HEK293 (cell line): ENCODE results near the gene DLG2.

Experiments used
- CTCF ChIA-PET: fragments of 350-600 bp; formaldehyde crosslinking; extraction: SDS; loops from one replicate; lab custom pipeline; 2021; ENCODE audit warnings: antibody characterized with exemption; lab: Yijun Ruan, JAX
- POLR2A ChIA-PET: fragments of 300-600 bp; formaldehyde crosslinking; extraction: SDS; loops from one replicate; lab custom pipeline; 2020; ENCODE audit warnings: antibody characterized with exemption, inconsistent platforms; lab: Yijun Ruan, JAX
- H3K27ac ChIP-seq: fragments of 200-500 bp; sonication (Bioruptor generic); 2 replicates; pipeline ENCODE4 v1.5.1; 2014; ENCODE audit warnings: low read depth, low read length, control low read depth, inconsistent platforms; ENCODE audit errors: extremely low read depth
- H3K36me3 ChIP-seq, 2 experiments: fragments of 200-500 bp in 1 of 2; sonication (Bioruptor generic) in 1 of 2; 1 replicate in 1 of 2; 2 replicates in 1 of 2; pipeline ENCODE4 v1.5.1; 2014 to 2017; ENCODE audit warnings: inconsistent platforms in 2 of 2, low read length in 2 of 2; ENCODE audit not compliant: control insufficient read depth in 2 of 2, insufficient read depth in 1 of 2
- H3K4me1 ChIP-seq: fragments of 200-500 bp; sonication (Bioruptor generic); 2 replicates; pipeline ENCODE4 v1.5.1; 2014; ENCODE audit warnings: mild to moderate bottlenecking, low read length, inconsistent platforms; ENCODE audit not compliant: control insufficient read depth, insufficient read depth
- H3K4me3 ChIP-seq: 2 replicates; pipeline ENCODE4 v1.5.1; 2011; ENCODE audit warnings: low read depth, mild to moderate bottlenecking, control low read depth, low read length, moderate library complexity
- H3K9me3 ChIP-seq: fragments of 200-500 bp; sonication (Bioruptor generic); 2 replicates; pipeline ENCODE4 v1.5.1; 2014; ENCODE audit warnings: low read depth, low read length, inconsistent platforms; ENCODE audit not compliant: control insufficient read depth, insufficient read depth
- FEZF1 ChIP-seq: fragments of 450-650 bp; formaldehyde crosslinking; IDR thresholded peaks from 2 replicates; pipeline ENCODE4 v1.5.1; 2016; ENCODE audit warnings: missing biosample characterization, missing genetic modification characterization
- GLIS1 ChIP-seq: fragments of 450-650 bp; formaldehyde crosslinking; IDR thresholded peaks from 2 replicates; pipeline ENCODE4 v1.5.1; 2016; ENCODE audit warnings: missing biosample characterization, missing genetic modification characterization
- HOXD13 ChIP-seq: sonication (generic); formaldehyde crosslinking; IDR thresholded peaks from 2 replicates; pipeline ENCODE4 v1.8.0; 2022; ENCODE audit warnings: missing genetic modification reagents, borderline replicate concordance
- KLF1 ChIP-seq: fragments of 450-650 bp; formaldehyde crosslinking; IDR thresholded peaks from 2 replicates; pipeline ENCODE4 v1.5.1; 2016; ENCODE audit warnings: missing biosample characterization, missing genetic modification characterization
- KLF10 ChIP-seq: fragments of 450-650 bp; IDR thresholded peaks from 2 replicates; pipeline ENCODE4 v1.5.1; 2018; ENCODE audit warnings: missing biosample characterization, mild to moderate bottlenecking, missing genetic modification characterization
- OVOL3 ChIP-seq: fragments of 450-650 bp; formaldehyde crosslinking; IDR thresholded peaks from 2 replicates; pipeline ENCODE4 v1.5.1; 2016; ENCODE audit warnings: missing biosample characterization, missing genetic modification characterization
- RBAK ChIP-seq: fragments of 450-650 bp; formaldehyde crosslinking; IDR thresholded peaks from 2 replicates; pipeline ENCODE4 v1.5.1; 2016; ENCODE audit warnings: missing biosample characterization, missing genetic modification characterization
- SCRT1 ChIP-seq: fragments of 450-650 bp; formaldehyde crosslinking; IDR thresholded peaks from 2 replicates; pipeline ENCODE4 v1.5.1; 2016; ENCODE audit warnings: missing biosample characterization, missing genetic modification characterization, borderline replicate concordance
- SP7 ChIP-seq: fragments of 450-650 bp; formaldehyde crosslinking; IDR thresholded peaks from 2 replicates; pipeline ENCODE4 v1.5.1; 2016; ENCODE audit warnings: missing biosample characterization, missing genetic modification characterization
- WT1 ChIP-seq: fragments of 450-650 bp; formaldehyde crosslinking; IDR thresholded peaks from 2 replicates; pipeline ENCODE4 v1.5.1; 2016; ENCODE audit warnings: missing biosample characterization, missing genetic modification characterization
- ZNF121 ChIP-seq: fragments of 450-650 bp; formaldehyde crosslinking; IDR thresholded peaks from 2 replicates; pipeline ENCODE4 v1.5.1; 2016; ENCODE audit warnings: missing biosample characterization, missing genetic modification characterization
- ZNF184 ChIP-seq: fragments of 450-650 bp; IDR thresholded peaks from 2 replicates; pipeline ENCODE4 v1.5.1; 2018; ENCODE audit warnings: missing biosample characterization, mild to moderate bottlenecking, missing genetic modification characterization
- ZNF211 ChIP-seq: fragments of 450-650 bp; formaldehyde crosslinking; IDR thresholded peaks from 2 replicates; pipeline ENCODE4 v1.5.1; 2016; ENCODE audit warnings: low read depth, missing biosample characterization, missing genetic modification characterization
- ZNF214 ChIP-seq: fragments of 450-650 bp; formaldehyde crosslinking; IDR thresholded peaks from 2 replicates; pipeline ENCODE4 v1.5.1; 2017; ENCODE audit warnings: missing biosample characterization, mild to moderate bottlenecking, missing genetic modification characterization, borderline replicate concordance
- ZNF221 ChIP-seq: fragments of 450-650 bp; formaldehyde crosslinking; IDR thresholded peaks from 2 replicates; pipeline ENCODE4 v1.5.1; 2017; ENCODE audit warnings: missing biosample characterization, missing genetic modification characterization, borderline replicate concordance
- ZNF223 ChIP-seq: fragments of 450-650 bp; formaldehyde crosslinking; IDR thresholded peaks from 2 replicates; pipeline ENCODE4 v1.5.1; 2016; ENCODE audit warnings: missing biosample characterization, missing genetic modification characterization
- ZNF292 ChIP-seq: fragments of 450-650 bp; formaldehyde crosslinking; IDR thresholded peaks from 2 replicates; pipeline ENCODE4 v1.5.1; 2016; ENCODE audit warnings: low read depth, missing biosample characterization, missing genetic modification characterization, borderline replicate concordance
- ZNF394 ChIP-seq: fragments of 450-650 bp; formaldehyde crosslinking; IDR thresholded peaks from 2 replicates; pipeline ENCODE4 v1.5.1; 2016; ENCODE audit warnings: missing biosample characterization, missing genetic modification characterization, mild to moderate bottlenecking, moderate library complexity, borderline replicate concordance
- ZNF426 ChIP-seq: fragments of 450-650 bp; formaldehyde crosslinking; IDR thresholded peaks from 2 replicates; pipeline ENCODE4 v1.5.1; 2017; ENCODE audit warnings: missing biosample characterization, missing genetic modification characterization, mild to moderate bottlenecking, inconsistent platforms, moderate library complexity
- ZNF501 ChIP-seq: fragments of 450-650 bp; formaldehyde crosslinking; IDR thresholded peaks from 2 replicates; pipeline ENCODE4 v1.5.1; 2016; ENCODE audit warnings: missing biosample characterization, missing genetic modification characterization
- ZNF544 ChIP-seq: fragments of 450-650 bp; formaldehyde crosslinking; IDR thresholded peaks from 2 replicates; pipeline ENCODE4 v1.5.0; 2017; ENCODE audit warnings: missing biosample characterization, missing genetic modification characterization
- ZNF701 ChIP-seq: fragments of 450-650 bp; formaldehyde crosslinking; IDR thresholded peaks from 2 replicates; pipeline ENCODE4 v1.5.1; 2016; ENCODE audit warnings: missing biosample characterization, missing genetic modification characterization
- ZNF785 ChIP-seq: fragments of 450-650 bp; formaldehyde crosslinking; IDR thresholded peaks from 2 replicates; pipeline ENCODE4 v1.5.1; 2016; ENCODE audit warnings: missing biosample characterization, missing genetic modification characterization
- ZNF830 ChIP-seq: fragments of 450-650 bp; IDR thresholded peaks from 2 replicates; pipeline ENCODE4 v1.5.0; 2018; ENCODE audit warnings: missing biosample characterization, missing genetic modification characterization, low read depth, mild to moderate bottlenecking, moderate library complexity
- TF ChIP-seq, protein P1 (sequence below): IDR thresholded peaks from 2 replicates; pipeline ENCODE4 v1.6.1; 2011; ENCODE audit warnings: mild to moderate bottlenecking, low read depth, low read length, borderline replicate concordance
- TF ChIP-seq, protein P2 (sequence below): fragments of 450-650 bp; formaldehyde crosslinking; IDR thresholded peaks from 2 replicates; pipeline ENCODE4 v1.5.1; 2016; ENCODE audit warnings: missing biosample characterization, missing genetic modification characterization
- TF ChIP-seq, protein P3 (sequence below): fragments of 450-650 bp; formaldehyde crosslinking; IDR thresholded peaks from 2 replicates; pipeline ENCODE4 v1.5.1; 2016; ENCODE audit warnings: missing biosample characterization, missing genetic modification characterization
- TF ChIP-seq, protein P4 (sequence below): fragments of 450-650 bp; formaldehyde crosslinking; IDR thresholded peaks from 2 replicates; pipeline ENCODE4 v1.5.1; 2017; ENCODE audit warnings: missing biosample characterization, missing genetic modification characterization
- TF ChIP-seq, protein P5 (sequence below): fragments of 450-650 bp; formaldehyde crosslinking; IDR thresholded peaks from 2 replicates; pipeline ENCODE4; 2016; ENCODE audit warnings: missing biosample characterization, missing genetic modification characterization

DLG2 gene

DNA sequence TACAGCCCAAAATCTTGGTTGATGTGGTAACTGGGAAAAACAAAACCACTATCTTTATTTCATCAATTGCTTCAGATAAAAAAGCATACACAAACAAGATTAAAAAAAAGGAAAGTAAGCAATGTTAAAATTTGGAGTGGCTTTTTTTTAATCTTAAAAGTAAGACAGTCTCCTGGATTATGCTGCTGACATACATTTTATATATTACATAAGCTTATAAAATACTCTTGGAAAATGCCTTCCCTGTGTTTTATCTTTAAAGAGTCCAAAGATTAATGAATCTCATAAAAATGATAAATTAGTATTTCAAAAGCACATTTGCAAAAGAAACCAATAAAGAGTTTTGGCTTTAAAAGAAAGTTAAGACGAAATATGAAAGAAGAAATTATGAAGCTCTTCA lies 132.7 kb downstream of the DLG2 start:
- no peaks in the 10 kb centered on the region for H3K9me3 ChIP-seq
- no peaks in the 10 kb centered on the region for H3K4me1 ChIP-seq
- TF ChIP-seq ZNF211 (tag by site-specific recombination) (no peak), ZNF223 (no peak), ZNF184 (no peak), OVOL3 (tag by site-specific recombination) (no peak), ZNF121 (tag by site-specific recombination) (no peak), GLIS1 (tag by site-specific recombination) (no peak), ZNF701 (no peak), ZNF501 (tag by site-specific recombination) (no peak), ZNF394 (tag by site-specific recombination) (no peak), ZNF426 (tag by site-specific recombination) (no peak), FEZF1 (tag by site-specific recombination) (no peak)
- TF ChIP-seq, protein P1, sequence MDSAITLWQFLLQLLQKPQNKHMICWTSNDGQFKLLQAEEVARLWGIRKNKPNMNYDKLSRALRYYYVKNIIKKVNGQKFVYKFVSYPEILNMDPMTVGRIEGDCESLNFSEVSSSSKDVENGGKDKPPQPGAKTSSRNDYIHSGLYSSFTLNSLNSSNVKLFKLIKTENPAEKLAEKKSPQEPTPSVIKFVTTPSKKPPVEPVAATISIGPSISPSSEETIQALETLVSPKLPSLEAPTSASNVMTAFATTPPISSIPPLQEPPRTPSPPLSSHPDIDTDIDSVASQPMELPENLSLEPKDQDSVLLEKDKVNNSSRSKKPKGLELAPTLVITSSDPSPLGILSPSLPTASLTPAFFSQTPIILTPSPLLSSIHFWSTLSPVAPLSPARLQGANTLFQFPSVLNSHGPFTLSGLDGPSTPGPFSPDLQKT: no peak
- TF ChIP-seq, protein P2, sequence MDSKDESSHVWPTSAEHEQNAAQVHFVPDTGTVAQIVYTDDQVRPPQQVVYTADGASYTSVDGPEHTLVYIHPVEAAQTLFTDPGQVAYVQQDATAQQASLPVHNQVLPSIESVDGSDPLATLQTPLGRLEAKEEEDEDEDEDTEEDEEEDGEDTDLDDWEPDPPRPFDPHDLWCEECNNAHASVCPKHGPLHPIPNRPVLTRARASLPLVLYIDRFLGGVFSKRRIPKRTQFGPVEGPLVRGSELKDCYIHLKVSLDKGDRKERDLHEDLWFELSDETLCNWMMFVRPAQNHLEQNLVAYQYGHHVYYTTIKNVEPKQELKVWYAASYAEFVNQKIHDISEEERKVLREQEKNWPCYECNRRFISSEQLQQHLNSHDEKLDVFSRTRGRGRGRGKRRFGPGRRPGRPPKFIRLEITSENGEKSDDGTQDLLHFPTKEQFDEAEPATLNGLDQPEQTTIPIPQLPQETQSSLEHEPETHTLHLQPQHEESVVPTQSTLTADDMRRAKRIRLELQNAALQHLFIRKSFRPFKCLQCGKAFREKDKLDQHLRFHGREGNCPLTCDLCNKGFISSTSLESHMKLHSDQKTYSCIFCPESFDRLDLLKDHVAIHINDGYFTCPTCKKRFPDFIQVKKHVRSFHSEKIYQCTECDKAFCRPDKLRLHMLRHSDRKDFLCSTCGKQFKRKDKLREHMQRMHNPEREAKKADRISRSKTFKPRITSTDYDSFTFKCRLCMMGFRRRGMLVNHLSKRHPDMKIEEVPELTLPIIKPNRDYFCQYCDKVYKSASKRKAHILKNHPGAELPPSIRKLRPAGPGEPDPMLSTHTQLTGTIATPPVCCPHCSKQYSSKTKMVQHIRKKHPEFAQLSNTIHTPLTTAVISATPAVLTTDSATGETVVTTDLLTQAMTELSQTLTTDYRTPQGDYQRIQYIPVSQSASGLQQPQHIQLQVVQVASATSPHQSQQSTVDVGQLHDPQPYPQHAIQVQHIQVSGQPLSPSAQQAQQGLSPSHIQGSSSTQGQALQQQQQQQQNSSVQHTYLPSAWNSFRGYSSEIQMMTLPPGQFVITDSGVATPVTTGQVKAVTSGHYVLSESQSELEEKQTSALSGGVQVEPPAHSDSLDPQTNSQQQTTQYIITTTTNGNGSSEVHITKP (tag by site-specific recombination): no peak
- no peak overlapping the region for H3K27ac ChIP-seq
- H3K36me3 ChIP-seq: no peaks in the 10 kb centered on the region
- no peak overlapping the region for H3K4me3 ChIP-seq
- POLR2A ChIA-PET: no interaction called here
- CTCF ChIA-PET: no interaction called here

DNA sequence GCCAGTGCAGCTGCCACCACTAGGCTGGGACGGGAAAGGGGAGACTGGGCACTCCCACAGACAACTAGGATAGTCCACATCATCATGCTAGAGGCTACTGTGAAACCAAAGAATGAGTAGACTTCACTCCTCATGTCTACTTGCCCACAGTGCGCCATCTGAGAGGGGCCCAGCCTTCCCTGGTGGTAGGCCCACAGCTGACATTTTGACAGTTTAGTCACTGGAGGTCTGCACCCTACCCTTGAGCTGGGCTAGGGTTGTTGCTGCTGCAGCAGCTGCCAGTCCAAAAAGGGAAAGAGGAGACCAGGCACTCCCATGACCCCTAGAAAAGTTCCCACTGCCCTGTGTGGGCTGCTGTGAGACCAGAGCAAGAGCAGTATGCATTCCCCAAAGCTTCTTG lies 141.2 kb downstream of the DLG2 start:
- Histone ChIP-seq H3K27ac (no peak overlapping the region), H3K9me3 (no peaks in the 10 kb centered on the region), H3K4me3 (no peak overlapping the region), H3K36me3 (no peaks in the 10 kb centered on the region), H3K4me1 (no peaks in the 10 kb centered on the region)
- POLR2A ChIA-PET: no interaction called here
- CTCF ChIA-PET: interaction anchor here (0.6 kb wide), 2 partner anchors 11 to 926 kb away, joined by 3 to 9 read pairs; no protein-coding TSS in a partner anchor
- TF ChIP-seq, protein P3, sequence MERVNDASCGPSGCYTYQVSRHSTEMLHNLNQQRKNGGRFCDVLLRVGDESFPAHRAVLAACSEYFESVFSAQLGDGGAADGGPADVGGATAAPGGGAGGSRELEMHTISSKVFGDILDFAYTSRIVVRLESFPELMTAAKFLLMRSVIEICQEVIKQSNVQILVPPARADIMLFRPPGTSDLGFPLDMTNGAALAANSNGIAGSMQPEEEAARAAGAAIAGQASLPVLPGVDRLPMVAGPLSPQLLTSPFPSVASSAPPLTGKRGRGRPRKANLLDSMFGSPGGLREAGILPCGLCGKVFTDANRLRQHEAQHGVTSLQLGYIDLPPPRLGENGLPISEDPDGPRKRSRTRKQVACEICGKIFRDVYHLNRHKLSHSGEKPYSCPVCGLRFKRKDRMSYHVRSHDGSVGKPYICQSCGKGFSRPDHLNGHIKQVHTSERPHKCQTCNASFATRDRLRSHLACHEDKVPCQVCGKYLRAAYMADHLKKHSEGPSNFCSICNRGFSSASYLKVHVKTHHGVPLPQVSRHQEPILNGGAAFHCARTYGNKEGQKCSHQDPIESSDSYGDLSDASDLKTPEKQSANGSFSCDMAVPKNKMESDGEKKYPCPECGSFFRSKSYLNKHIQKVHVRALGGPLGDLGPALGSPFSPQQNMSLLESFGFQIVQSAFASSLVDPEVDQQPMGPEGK (tag by site-specific recombination): no peak
- TF ChIP-seq HOXD13 (CRISPR knock-in tag) (no peak), RBAK (tag by site-specific recombination) (no peak), ZNF830 (tag by site-specific recombination) (no peak), WT1 (no peak), ZNF544 (tag by site-specific recombination) (no peak), SCRT1 (no peak), ZNF214 (tag by site-specific recombination) (no peak), SP7 (tag by site-specific recombination) (no peak), KLF1 (tag by site-specific recombination) (no peak), ZNF785 (tag by site-specific recombination) (no peak), ZNF292 (tag by site-specific recombination) (no peak), KLF10 (no peak), ZNF221 (no peak)
- TF ChIP-seq, protein P4, sequence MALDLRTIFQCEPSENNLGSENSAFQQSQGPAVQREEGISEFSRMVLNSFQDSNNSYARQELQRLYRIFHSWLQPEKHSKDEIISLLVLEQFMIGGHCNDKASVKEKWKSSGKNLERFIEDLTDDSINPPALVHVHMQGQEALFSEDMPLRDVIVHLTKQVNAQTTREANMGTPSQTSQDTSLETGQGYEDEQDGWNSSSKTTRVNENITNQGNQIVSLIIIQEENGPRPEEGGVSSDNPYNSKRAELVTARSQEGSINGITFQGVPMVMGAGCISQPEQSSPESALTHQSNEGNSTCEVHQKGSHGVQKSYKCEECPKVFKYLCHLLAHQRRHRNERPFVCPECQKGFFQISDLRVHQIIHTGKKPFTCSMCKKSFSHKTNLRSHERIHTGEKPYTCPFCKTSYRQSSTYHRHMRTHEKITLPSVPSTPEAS: no peak
- TF ChIP-seq, protein P5, sequence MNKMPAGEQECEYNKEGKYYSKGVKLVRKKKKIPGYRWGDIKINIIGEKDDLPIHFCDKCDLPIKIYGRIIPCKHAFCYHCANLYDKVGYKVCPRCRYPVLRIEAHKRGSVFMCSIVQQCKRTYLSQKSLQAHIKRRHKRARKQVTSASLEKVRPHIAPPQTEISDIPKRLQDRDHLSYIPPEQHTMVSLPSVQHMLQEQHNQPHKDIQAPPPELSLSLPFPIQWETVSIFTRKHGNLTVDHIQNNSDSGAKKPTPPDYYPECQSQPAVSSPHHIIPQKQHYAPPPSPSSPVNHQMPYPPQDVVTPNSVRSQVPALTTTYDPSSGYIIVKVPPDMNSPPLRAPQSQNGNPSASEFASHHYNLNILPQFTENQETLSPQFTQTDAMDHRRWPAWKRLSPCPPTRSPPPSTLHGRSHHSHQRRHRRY: no peak
